Subcutaneous adipose tissue (tissue), 4 donors: ENCODE data around the gene IGFBP5. TPM values are rescaled to one million over a fixed set of nuclear protein-coding genes. Genes with fewer than 3 reads are reported as not detected.

Source experiments
- total RNA-seq, 4 donors: library from RNA; depleted of rRNA; stranded (reverse); fragments of >200 nt; gene quantifications; one replicate each; pipeline ENCODE4 v1.1.0, GENCODE V29; 2016
- TF ChIP-seq, protein P1 (sequence below): fragments of 450-650 bp; IDR thresholded peaks from one replicate; pipeline ENCODE4 v1.5.1; 2016; ENCODE audit warnings: low read depth, mild to moderate bottlenecking, control low read depth, antibody characterized with exemption, moderate library complexity

IGFBP5 gene
- total RNA-seq, 4 donors from 2014 or later: 74.8 to 661 (median 512) TPM

DNA sequence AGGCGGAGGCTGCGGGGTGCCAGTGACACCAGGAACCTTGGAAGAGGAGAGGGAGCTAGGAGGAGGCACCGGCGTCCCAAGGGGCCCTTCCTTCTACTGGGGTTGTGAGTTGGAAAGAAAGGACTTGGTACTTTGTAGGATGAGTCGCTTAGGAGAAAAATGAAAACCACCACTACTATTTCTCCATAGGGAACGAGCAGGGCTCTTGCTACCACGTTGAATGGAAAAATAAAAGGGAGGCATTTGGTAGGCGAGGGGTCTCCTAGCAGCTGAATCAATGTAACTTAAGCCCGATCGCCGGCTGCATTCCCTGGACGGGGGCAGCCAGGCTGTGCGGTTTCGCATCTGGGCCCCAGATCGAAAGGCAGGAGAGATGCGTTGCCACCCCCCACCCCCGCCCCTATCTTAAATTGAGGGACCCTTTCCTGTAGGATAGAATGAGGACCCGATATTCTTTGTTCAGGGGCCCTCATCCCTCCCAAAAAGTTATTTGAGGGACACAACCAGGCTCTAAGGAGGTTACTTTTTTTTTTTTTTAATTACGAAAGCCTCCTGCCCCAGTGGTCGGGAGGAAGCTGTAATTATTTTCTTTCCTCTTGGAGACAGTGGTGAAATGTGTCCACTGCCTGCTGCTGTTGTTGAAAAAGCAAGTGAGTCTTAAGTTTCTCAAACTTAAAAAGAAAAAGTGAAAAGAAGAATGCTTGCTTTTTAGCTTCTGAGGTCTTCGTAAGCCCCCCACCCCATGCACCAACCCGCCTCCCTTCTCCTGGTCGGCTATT lies 60.8 kb downstream of the IGFBP5 start:
- TF ChIP-seq, protein P1, sequence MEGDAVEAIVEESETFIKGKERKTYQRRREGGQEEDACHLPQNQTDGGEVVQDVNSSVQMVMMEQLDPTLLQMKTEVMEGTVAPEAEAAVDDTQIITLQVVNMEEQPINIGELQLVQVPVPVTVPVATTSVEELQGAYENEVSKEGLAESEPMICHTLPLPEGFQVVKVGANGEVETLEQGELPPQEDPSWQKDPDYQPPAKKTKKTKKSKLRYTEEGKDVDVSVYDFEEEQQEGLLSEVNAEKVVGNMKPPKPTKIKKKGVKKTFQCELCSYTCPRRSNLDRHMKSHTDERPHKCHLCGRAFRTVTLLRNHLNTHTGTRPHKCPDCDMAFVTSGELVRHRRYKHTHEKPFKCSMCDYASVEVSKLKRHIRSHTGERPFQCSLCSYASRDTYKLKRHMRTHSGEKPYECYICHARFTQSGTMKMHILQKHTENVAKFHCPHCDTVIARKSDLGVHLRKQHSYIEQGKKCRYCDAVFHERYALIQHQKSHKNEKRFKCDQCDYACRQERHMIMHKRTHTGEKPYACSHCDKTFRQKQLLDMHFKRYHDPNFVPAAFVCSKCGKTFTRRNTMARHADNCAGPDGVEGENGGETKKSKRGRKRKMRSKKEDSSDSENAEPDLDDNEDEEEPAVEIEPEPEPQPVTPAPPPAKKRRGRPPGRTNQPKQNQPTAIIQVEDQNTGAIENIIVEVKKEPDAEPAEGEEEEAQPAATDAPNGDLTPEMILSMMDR: no peak

DNA sequence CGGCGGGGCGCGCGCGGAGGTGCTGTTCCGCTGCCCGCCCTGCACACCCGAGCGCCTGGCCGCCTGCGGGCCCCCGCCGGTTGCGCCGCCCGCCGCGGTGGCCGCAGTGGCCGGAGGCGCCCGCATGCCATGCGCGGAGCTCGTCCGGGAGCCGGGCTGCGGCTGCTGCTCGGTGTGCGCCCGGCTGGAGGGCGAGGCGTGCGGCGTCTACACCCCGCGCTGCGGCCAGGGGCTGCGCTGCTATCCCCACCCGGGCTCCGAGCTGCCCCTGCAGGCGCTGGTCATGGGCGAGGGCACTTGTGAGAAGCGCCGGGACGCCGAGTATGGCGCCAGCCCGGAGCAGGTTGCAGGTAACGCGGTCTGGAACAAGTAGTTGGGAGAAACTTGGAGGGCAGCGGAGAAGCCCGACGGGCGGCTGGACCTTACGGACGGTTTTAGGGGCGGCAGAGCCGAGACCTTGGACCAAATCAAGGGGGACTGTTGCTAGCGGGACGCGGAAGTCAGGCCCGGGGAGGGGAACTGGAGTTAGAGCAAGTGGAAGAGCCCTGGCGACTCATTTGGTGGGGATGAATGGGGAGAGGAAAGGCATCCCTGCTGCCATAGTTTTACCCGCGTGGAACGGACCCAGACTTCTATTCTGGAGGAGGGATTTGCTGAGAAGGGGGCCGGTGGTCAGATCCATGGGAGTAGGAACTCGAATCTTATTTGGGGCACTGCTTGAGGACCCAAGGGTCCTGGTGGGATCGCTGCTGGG lies 61.6 kb downstream of the IGFBP5 start:
- TF ChIP-seq, protein P1: no peak

DNA sequence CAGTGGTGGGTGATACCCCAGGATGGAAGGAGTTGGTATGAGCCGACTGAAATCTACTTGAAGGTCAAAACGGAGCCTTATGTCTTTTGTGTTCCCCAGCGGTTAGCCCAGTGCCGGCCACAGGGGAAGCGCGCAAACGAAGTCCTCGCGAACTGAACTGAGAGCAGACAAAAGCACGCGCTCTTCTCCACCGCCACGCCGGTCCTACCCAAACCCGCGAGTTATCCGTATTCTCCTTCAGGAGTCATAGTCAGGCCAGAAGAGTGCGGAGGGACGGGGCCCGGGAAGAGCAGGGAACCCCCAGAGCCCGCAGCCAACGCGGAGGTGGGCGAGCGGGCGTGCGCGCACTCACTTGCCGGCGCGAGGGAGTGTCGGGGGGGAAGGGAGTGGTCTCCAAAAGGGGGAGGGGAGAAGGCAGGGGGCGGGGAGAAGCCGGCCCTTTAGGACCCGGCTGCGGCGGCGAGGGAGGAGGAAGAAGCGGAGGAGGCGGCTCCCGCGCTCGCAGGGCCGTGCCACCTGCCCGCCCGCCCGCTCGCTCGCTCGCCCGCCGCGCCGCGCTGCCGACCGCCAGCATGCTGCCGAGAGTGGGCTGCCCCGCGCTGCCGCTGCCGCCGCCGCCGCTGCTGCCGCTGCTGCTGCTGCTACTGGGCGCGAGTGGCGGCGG lies 62.3 kb downstream of the IGFBP5 start, which contains the start of gene IGFBP2:
IGFBP2 (plus strand) TSS at position 469 of the 664 bp plus-strand sequence; CDS start at position 573, 104 bp downstream.
- TF ChIP-seq, protein P1: no peak

DNA sequence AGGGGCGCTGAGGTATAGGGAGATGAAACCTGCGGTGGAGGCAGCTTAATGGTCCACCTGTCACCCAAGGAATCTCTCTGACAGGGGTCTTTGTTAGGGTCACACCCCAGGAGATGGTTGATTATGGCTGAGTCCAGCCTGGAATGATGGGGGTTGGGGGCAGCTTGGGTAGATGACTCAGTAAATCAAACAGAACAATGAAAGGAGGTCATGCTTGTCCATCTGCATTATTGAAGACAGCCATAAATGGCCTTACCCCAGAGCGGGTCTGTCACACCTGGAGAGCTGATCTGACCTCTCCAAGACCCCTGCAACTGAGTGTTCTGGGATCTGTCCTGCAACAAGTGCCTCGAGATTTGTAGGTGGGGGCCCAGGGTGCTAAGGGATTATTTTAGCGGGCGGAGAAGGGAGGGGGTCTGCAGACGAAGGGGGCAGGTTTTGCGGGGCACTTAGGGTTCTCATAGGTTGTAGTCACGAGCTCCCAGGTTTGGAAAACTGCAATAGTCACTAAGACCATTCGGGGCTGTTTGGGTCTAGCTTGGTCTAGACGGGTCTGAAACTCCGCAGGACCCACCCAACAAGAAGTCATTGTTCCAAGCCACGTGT lies 62.9 kb downstream of the IGFBP5 start:
- TF ChIP-seq, protein P1: no peak

DNA sequence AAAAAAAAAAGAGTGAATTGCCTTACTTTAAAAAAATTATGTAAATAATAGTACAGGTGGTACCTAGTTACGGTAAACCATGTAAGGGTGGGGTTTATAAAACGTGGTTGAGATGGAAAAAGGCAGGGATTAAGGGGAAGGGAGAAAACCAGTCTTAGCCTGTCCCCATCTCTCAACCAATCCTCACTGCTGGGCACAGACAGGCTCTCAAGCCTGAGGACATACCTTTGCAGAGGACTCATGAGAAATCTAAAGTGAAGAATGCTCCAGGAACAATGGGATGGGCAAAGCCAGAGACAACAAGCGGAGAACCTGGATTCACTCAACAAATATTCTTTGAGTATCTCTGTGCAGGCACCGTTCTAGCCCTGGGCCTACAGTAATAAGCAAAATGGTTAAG lies 65.6 kb downstream of the IGFBP5 start:
- TF ChIP-seq, protein P1: no peak

DNA sequence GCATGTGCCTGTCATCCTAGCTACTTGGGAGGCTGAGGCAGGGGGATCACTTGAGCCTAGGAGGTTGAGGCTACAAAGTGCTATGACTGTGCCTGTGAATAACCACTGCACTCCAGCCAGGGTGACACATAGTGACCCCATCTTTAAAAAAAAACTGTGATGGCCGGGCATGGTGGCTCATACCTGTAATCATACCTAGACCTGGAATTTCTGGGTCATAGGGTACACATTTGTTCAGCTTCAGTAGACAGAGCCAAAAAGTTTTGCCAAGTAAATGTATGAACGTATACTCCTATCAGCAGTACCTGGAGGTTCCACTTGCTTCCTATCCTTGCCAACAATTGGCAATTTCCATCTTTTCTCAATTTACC lies 68.5 kb downstream of the IGFBP5 start:
- TF ChIP-seq, protein P1: no peak
